TTC549 (cell line): Measurements from ENCODE around the gene MMP19.

Source experiments
- FAIRE-seq: peaks from 2 replicates; lab custom pipeline; 2012; peaks lifted over from hg19 to GRCh38; lab: Jason Lieb, UNC

The MMP19 gene

GRCh38 chr12:55812088-55812487 is 30.6 kb downstream of the MMP19 start:
- no peak for FAIRE-seq

GRCh38 chr12:55809274-55809673 is 33.5 kb downstream of the MMP19 start:
- no peak for FAIRE-seq

- no peak for FAIRE-seq
Measured at GRCh38 chr12:55806982-55807381, 35.8 kb downstream of the MMP19 start.

GRCh38 chr12:55797550-55797949 is 45.2 kb downstream of the MMP19 start:
- FAIRE-seq = no peak

- FAIRE-seq = no peak
Measured at GRCh38 chr12:55797068-55797467, 45.7 kb downstream of the MMP19 start.

GRCh38 chr12:55795950-55796349 is 46.8 kb downstream of the MMP19 start:
- FAIRE-seq = no peak

GRCh38 chr12:55789893-55790292 is 52.8 kb downstream of the MMP19 start:
- FAIRE-seq = no peak

- FAIRE-seq = no peak
Measured at GRCh38 chr12:55789171-55789570, 53.6 kb downstream of the MMP19 start.

- FAIRE-seq = no peak
Measured at GRCh38 chr12:55788546-55788945, 54.2 kb downstream of the MMP19 start.
